ENCODE measurements around the gene RIN3.
A peak's percentile ranks its signal among the peaks of the same experiment; 100 is the strongest.

RIN3 gene

GRCh38 chr14:92492258-92492657 is 21.3 kb upstream of the RIN3 start:
- DNase-seq (ENCODE audit: low read depth in 2 of 2): peak in 1 of 2 donors; percentile 40
- H3K4me3 ChIP-seq (replicated peaks in 1 of 2; ENCODE audit: low read depth in 2 of 2, low read length in 2 of 2): no peak overlapping the region
- no peak for TF ChIP-seq CTCF (IDR thresholded peaks at IDR 0.05; ENCODE audit: low read depth, low read length)

- DNase-seq (ENCODE audit: low read depth in 2 of 2): no peak
- H3K4me3 ChIP-seq (replicated peaks in 1 of 2; ENCODE audit: low read depth in 2 of 2, low read length in 2 of 2): no peak overlapping the region
- no peak for TF ChIP-seq CTCF (IDR thresholded peaks at IDR 0.05; ENCODE audit: low read depth, low read length)
Observed at GRCh38 chr14:92493024-92493423, 20.6 kb upstream of the RIN3 start.

GRCh38 chr14:92493492-92493891 is 20.1 kb upstream of the RIN3 start:
- TF ChIP-seq CTCF (IDR thresholded peaks at IDR 0.05; ENCODE audit: low read depth, low read length): no peak
- DNase-seq (ENCODE audit: low read depth in 2 of 2): no peak
- H3K4me3 ChIP-seq (replicated peaks in 1 of 2; ENCODE audit: low read depth in 2 of 2, low read length in 2 of 2): no peak overlapping the region

- DNase-seq (ENCODE audit: low read depth in 2 of 2): no peak
- H3K4me3 ChIP-seq (replicated peaks in 1 of 2; ENCODE audit: low read depth in 2 of 2, low read length in 2 of 2): no peak overlapping the region
- TF ChIP-seq CTCF (IDR thresholded peaks at IDR 0.05; ENCODE audit: low read depth, low read length): no peak
Observed at GRCh38 chr14:92494512-92494911, 19.1 kb upstream of the RIN3 start.

- TF ChIP-seq CTCF (IDR thresholded peaks at IDR 0.05; ENCODE audit: low read depth, low read length): no peak
- no peak overlapping the region for H3K4me3 ChIP-seq (replicated peaks in 1 of 2; ENCODE audit: low read depth in 2 of 2, low read length in 2 of 2)
- DNase-seq (ENCODE audit: low read depth in 2 of 2): peak; percentile 52 to 78
Observed at GRCh38 chr14:92495027-92495426, 18.6 kb upstream of the RIN3 start.

- no peak for TF ChIP-seq CTCF (IDR thresholded peaks at IDR 0.05; ENCODE audit: low read depth, low read length)
- no peak for DNase-seq (ENCODE audit: low read depth in 2 of 2)
- no peak overlapping the region for H3K4me3 ChIP-seq (replicated peaks in 1 of 2; ENCODE audit: low read depth in 2 of 2, low read length in 2 of 2)
Observed at GRCh38 chr14:92496191-92496857, 17.3 kb upstream of the RIN3 start.

- TF ChIP-seq CTCF (IDR thresholded peaks at IDR 0.05; ENCODE audit: low read depth, low read length): no peak
- H3K4me3 ChIP-seq (replicated peaks in 1 of 2; ENCODE audit: low read depth in 2 of 2, low read length in 2 of 2): no peak overlapping the region
- no peak for DNase-seq (ENCODE audit: low read depth in 2 of 2)
Observed at GRCh38 chr14:92497391-92497790, 16.2 kb upstream of the RIN3 start.

All from cardiac fibroblast (primary cell).